Measurements from ENCODE around the gene HYAL3.

The HYAL3 gene, protein sequence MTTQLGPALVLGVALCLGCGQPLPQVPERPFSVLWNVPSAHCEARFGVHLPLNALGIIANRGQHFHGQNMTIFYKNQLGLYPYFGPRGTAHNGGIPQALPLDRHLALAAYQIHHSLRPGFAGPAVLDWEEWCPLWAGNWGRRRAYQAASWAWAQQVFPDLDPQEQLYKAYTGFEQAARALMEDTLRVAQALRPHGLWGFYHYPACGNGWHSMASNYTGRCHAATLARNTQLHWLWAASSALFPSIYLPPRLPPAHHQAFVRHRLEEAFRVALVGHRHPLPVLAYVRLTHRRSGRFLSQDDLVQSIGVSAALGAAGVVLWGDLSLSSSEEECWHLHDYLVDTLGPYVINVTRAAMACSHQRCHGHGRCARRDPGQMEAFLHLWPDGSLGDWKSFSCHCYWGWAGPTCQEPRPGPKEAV

DNA sequence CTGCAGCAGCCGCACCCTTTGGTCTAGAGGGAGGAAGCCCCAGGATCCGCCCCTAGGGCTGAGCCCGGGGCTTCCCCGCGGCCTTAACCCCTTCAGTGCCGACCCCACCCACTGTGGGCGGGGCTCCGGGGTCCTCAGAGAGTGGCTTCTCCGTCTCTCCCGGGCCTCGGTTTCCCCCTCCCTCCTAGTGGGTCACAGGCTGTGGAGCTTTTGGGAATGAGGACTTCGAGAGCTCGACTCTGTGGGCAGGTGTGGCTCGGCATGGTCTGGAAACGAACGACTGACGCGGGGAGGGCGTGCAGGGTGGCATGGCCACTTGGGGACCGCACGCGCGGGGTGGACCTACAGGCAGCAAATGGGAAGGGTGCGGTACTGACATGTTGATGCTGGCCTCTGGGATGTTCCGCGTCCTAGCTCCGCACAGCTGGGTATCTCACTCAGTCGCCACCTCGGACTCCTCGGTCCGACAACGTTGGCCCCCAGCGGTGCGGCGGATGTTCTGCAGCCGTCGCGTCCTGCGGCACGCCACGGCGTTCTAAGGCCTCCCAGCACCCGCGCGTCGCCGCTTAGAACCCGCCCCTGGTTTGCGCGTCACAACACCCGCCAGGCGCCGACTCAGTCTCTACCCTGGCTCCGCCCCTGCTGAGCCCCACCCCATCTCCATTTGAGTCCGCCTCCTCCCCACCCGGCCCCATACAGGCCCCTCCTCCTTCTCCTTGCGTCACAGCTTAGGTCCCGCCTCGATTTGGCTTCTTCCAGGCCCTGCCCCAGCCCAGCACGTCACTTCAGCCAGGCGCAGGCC, at the start of gene HYAL3, which contains the start of gene NAA80:
Gene HYAL3, minus strand, starts transcription at position 570 of the 802 bp plus-strand sequence. CDS start 3,803 bp downstream, outside the sequence.
Gene NAA80, minus strand, starts transcription at position 570 of the 802 bp plus-strand sequence. CDS start 1,942 bp downstream, outside the sequence.
- peak within 1 kb of the TSS; percentile 91 for H3K27ac ChIP-seq
- peak; percentile 98 for DNase-seq (ENCODE audit: low read depth, low spot score)

DNA sequence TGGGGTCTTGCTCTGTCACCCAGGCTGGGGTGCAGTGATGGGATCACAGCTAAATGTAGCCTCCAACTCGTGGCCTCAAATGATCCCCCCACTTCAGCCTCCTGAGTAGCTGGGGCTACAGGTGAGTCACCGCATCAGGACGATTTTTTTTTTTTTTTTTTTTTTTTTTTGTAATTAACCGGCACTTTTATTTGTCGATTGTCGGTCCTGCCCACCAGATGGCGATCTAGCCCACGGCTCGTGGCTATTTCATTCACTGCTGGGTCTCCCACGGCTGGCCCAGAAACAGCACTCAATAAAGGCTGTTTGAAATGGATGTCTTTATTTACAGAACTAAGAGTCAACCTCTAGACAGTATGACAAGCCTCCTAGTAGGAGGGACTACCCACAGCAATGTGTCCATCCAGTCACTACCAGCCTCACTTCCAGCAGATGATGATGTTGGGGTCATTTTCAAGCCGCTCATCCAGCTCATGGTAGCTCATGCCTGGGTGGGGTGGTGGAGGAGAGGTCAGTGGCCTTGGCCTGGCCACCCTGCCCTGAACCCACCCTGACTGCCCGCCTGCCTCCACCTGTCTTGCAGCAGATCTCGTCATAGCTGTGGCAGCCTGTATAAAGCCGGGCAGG, 48.1 kb upstream of the HYAL3 start:
- DNase-seq (ENCODE audit: low read depth, low spot score), result no peak
- no peak overlapping the region for H3K27ac ChIP-seq

DNA sequence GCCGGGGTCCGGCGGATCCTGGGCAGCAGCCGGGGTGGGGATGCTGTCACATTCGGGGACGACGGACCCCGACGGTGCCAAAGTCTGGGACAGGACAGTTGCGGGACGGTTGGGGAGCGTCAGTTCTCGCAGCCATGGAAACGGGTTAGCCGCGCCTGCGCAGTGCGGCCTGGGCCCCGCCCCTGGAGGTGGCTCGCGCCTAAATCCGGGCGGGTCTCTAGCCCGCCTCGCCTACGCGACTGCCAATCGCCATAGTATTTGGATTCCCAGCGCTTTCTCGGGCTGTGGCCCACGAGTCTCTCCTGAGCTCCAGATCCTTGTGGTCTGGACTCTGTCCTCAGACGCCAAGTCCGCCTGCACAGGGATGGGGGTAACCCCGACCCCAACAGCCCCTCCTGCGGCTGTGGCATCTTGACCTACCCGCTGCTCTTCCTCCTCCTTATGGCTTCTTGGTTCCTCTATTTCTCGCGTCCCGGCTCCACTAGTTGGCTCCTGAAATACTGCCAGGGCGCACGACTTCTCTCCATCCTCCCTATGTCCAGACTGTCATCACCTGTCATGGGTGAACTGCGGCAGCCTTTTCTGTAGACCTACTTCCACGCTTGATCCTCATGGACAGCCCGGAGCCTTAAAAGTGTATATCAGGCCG, 46.5 kb upstream of the HYAL3 start, which contains the start of gene ZMYND10:
Gene ZMYND10, minus strand, starts transcription at position 147 of the 649 bp plus-strand sequence. CDS start 153 bp downstream, outside the sequence.
- no peak within 1 kb of the TSS for H3K27ac ChIP-seq

DNA sequence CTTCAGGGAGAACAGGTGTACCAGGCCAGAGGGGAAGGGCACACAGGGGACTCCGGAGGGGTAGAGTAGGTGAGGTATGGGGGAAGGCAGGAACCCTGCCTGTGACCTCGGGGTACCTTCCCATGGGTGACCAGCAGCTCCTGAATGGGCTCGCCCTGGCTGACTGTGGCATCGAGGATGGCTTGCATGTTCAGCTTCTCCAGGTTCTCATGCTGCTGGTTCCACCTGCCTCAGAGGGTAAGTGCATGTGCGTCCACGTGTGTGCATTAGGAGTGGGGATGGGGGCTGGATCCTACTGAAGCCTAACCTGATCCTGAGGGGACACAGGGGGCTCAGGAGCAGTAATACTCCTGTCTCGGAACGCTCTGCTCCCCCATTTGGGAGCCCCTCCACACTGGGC, 45.8 kb upstream of the HYAL3 start:
- H3K27ac ChIP-seq, result no peak overlapping the region
- DNase-seq (ENCODE audit: low read depth, low spot score), result no peak

More for the DNA sequence above, 46.5 kb upstream of the HYAL3 start, which contains the start of gene ZMYND10:
- DNase-seq (ENCODE audit: low read depth, low spot score), result no peak

DNA sequence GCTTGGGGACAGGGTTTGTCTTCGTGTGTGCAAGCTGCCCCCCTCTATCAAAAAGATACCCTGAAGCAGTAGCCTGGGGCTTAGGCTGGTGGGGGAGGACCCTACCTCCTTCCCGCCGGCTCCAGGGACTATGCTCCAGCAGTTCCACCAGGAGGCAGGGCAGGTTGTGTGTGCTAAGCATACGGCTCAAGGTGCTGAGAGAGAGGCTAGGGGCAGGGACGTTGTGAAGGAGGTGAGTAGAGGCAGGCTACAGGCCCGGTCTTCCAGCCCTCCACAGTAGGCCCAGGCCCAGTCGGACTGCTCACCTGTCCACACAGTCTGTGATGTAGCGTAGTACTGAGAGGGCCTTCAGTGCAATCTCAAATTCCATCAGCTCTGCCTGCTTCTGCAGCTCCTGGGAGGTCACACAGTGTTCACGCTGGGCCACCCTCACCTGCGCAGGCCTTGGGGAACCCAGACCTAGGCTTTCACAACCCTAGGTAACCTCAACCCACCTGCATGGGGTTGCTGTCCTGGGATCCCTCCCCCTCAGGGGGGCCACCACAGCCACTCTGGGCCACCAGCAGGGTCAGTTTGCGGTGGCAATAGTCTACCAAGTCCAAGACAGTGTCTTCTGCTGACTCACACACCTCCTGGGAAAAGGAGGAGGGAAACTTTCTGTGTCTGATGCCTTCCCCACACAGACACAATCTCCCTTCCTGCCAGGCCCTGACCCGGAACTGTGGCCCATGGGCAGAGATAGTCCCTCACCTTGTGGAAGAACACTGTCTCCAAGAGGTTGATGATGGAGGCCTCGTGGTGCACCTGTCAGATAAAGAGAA, 43.8 kb upstream of the HYAL3 start:
- no peak for DNase-seq (ENCODE audit: low read depth, low spot score)

DNA sequence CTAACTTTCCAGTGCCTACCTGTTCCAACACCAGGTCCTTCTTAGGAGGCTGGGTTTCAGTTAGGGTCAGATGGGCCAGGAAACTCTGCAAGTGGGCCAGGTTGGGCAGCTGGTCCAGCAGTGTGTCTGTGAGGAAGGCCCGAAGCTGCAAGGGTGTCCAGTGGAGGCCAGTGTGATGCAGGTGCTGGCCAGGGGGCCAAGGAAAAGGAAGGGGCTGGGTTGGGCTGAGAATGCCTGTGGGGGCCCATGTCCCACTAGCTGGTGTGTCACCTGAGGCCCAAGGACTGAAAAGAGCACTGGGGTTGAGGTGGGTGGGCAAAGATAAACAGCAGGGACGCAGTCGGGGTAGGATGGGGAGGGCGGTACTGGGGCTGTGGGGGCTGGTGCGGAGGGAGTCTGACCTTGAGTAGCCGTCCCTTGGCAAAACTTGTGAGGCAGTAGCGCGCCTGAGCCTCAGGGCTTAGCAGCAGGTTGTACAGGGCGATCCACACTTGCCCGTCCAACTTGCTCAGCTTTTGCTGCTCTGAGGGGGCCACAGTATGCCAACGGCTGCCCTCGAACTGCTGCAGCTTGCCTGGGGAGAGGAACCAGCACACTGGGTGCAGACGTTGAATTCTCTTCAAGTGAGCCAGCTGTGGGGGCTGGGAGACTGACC, 42.9 kb upstream of the HYAL3 start:
- DNase-seq (ENCODE audit: low read depth, low spot score), result no peak
- no peak overlapping the region for H3K27ac ChIP-seq

More for the DNA sequence above, 43.8 kb upstream of the HYAL3 start:
- H3K27ac ChIP-seq, result no peak overlapping the region

DNA sequence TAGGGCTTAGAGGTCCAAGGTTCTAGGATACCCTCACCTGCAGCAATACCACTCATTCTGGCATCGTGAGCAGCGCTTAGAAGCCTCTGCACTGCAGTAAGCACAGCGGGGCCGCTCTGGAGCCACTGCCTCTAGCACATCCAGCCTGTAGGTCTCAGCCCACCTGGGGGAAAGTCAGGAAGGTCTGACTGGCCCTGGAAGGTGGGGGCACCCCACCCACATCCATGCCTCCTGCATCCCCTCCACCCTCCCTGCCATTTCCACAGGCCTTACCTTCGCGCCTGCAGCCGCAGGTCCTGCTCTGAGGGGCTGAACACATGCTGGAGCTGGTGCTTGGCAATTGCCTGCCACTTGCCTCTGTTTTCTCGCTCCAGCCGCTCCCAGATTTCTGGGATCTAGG, 42.3 kb upstream of the HYAL3 start:
- no peak overlapping the region for H3K27ac ChIP-seq
- no peak for DNase-seq (ENCODE audit: low read depth, low spot score)

DNA sequence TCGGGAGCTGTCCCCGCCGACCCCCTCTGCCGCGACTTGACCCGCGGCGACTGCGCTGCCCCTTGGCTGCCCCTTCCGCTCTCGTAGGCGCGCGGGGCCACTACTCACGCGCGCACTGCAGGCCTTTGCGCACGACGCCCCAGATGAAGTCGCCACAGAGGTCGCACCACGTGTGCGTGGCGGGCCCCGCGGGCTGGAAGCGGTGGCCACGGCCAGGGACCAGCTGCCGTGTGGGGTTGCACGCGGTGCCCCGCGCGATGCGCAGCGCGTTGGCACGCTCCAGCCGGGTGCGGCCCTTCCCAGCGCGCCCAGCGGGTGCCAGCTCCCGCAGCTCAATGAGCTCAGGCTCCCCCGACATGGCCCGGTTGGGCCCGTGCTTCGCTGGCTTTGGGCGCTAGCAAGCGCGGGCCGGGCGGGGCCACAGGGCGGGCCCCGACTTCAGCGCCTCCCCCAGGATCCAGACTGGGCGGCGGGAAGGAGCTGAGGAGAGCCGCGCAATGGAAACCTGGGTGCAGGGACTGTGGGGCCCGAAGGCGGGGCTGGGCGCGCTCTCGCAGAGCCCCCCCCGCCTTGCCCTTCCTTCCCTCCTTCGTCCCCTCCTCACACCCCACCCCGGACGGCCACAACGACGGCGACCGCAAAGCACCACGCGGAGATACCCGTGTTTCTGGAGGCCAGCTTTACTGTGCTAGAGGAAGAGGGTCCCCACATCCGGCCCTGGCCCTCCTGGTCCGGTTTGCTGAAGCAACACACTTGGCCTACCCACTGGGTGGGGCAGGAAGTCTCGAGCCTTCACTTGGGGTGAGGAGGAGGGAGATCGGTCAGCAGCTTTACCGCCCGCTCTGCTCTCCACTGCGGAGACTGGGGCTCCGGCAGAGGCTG, 41.5 kb upstream of the HYAL3 start, which contains the start of gene RASSF1:
Gene RASSF1, minus strand, starts transcription at position 389 of the 882 bp plus-strand sequence. Its CDS starts 31 bp downstream, at position 358.
- H3K27ac ChIP-seq, result no peak within 1 kb of the TSS
- DNase-seq (ENCODE audit: low read depth, low spot score), result no peak

DNA sequence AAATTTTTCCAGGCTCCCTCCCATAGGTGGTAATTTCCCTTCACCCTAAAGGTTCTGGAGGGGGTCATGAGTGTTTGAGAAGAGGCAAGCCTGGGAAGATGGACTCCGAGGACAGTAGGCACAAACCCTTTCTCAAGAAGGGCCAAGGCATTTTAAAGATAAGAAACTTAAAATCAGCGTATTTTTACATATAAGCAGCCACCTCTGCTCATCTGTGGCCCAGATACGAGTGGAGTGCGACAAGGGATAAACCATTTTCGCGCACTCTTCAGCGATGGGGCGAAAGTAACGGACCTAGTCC, 40.9 kb upstream of the HYAL3 start:
- no peak overlapping the region for H3K27ac ChIP-seq
- no peak for DNase-seq (ENCODE audit: low read depth, low spot score)

DNA sequence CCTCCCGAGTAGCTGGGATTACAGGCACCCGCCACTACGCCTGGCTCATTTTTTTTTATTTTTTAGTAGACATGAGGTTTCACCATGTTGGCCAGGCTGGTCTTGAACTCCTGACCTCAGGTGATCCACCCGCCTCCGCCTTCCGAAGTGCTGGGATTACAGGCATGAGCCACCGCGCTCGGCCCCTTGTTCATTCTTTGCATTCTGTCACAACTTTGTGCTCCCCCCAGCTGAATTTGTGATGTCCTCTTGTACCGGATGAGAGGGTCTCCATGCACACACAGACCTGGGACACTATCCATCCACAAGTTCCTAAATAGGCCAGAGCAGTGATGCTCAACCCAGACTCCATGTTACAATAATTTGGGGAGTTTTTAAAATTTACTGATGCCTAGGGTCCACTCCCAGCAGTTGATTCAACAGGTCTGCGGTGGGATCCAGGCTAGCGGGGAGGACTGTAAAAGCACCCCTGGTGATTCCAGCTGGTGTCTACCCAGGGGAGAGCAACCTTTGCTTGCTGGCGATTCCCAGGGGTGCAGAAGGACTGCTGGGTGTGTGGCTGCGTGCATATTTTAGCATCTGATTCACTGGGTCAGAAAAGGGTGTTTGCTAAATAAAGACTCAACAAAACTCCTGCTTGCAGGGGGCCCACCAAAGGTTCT, 40.4 kb upstream of the HYAL3 start:
- no peak overlapping the region for H3K27ac ChIP-seq
- DNase-seq (ENCODE audit: low read depth, low spot score), result no peak

DNA sequence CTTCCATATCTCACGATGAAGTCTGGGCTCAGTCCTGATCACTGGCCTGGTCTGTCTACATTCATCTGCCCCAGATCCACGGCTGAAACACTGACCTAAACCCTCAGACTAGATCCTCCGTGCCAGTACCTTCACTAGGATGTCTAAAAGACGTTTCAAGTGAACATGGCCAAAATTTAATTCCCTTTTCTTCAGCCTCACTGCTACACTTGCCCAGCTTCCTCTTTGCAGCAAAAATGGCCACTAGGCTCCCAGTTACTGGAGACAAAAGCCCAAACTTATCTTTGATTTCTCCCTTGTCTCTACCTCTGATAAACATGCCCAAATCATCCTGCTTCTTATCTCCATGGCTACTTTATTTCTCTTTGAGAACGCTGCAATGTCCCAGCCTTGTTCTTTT, 39.8 kb upstream of the HYAL3 start:
- no peak overlapping the region for H3K27ac ChIP-seq
- DNase-seq (ENCODE audit: low read depth, low spot score), result no peak

DNA sequence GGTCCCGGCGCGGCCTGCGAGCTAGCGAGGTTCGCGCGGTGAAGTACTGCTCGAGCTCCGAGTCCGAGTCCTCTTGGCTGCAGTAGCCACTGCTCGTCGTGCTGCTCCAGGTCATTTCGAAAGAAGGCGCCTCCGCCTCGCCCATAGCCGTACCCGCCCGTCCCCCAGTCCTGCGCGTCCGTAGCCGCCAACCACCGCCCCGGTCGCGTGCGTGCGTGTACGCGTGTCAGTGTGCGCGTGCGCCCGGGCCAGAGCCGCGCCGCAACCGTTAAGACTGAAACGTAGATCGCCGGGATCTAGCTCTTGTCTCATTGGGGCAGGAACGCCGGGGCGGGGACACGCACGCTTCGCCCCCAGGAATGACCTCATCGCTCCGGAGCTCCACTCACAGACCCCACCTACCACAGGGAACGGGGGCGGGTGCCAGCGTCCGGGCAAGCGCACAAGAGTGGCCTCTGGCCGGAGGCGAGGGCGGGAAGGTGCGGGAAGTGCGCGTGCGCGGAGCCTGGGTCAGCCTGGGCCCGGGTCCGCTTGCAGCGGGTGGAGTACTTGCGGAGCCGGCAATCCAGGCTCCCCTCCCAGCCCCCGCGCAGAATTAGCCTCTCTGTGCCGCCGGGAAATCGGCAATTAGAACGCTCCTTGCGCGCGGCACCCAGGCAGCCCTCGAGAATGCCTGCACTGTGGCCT, 38.1 kb upstream of the HYAL3 start:
- peak; percentile 95 for DNase-seq (ENCODE audit: low read depth, low spot score)
- H3K27ac ChIP-seq, result peak overlapping the region; percentile 93

DNA sequence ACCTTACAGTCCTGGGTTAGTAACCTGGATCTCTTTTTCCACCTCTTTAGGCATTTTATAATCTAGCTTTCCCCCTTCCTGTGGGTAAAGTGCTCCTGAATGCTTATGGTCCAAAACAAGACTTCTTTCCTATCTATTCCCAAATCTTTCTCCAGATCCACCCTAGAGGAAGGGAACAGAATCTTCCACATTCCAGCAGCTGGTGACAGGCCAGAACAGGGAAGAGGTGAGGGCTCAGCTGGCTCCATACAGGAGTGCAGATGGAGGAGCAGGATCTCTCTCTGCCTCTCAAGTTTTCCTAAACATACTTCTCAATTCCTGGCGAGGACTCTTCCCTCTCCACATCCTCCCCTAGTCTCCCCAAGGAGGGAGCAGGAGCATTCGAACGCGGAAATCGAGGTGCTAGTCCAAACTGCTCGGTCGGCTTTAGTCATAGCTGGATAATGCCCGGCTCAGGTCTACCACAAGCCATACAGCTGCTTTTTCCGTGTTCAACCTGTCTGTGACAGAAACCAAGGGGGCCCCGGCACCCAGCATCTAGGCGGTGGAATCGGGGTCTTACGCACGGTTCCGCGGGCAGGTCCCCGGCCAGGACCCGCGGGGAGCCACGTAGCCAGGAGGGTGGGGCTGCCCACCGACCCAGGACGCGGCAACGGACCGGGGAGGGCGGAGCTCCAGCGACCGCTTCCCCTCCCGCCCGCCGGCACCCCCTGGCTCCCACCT, 37.4 kb upstream of the HYAL3 start:
- DNase-seq (ENCODE audit: low read depth, low spot score), result no peak

DNA sequence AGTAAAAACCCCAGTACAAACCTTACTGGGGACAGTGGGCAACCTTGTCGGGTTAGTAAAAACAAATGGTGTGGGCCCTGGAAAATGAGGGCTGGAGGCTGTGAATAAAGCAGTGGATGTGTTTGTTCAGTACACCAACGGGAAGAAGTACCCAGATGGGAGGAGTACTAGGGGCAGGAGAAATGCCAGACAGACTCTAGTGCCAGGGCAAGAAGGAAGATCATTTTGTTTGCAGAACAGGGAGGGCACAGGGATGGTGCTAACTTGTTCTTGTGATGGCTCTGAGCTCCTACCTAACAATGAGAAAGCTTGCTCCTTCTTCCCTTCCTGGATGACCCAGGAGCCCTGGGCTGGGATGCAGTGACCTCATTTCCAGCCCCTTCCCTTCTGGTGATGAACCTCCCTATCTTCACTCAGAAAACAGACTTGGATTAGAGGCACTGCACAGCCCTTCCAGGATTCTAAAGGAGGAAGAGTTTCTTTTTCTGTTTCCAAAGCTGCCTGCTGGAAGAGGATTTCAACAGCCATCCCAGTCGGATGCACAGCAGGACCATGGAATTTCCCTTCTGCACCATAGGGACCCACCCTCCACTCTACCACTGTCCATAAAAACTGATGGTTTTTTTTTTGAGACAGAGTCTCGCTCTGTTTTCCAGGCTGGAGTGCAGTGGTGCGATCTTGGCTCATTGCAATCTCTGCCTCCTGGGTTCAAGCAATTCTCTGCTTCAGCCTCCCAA, 35.3 kb upstream of the HYAL3 start:
- peak overlapping the region; percentile 93 for H3K27ac ChIP-seq
- DNase-seq (ENCODE audit: low read depth, low spot score), result no peak

More for the DNA sequence above, 37.4 kb upstream of the HYAL3 start:
- peak overlapping the region; percentile 93 for H3K27ac ChIP-seq

DNA sequence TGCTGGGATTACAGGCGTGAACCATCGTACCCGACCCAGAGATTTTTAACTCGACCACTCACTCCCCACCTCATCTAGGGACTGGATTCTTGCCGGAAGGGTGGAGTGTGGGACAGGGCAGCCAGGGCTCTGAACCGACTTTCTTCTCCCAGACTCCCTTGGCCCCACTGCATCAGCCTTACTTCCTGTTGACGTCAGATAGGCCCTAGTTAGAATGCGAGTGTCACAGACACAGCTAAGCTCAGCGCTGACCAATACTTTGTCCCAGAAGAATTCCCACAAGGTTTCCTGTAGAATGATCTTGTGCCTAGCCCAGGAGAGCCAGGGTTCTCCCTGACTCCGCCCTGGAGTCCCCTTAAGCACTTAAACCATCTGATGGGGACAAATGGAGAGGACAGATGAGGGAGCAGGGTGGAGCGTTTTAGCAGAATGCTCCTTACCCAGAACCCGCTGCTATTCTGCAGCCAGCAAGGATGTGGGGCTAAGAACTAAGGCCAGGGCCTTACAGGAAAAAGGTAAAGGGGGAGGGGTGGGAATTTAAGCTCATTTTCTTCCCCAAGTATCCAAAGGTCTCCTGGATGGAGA, 34.6 kb upstream of the HYAL3 start:
- H3K27ac ChIP-seq, result peak overlapping the region; percentile 93
- DNase-seq (ENCODE audit: low read depth, low spot score), result no peak
